IPS DF 6.9 (cell line): ENCODE data around the gene LRIT1.

Source experiments
- DNase-seq: peaks from one replicate; pipeline ENCODE4 v3.0.0-alpha.2; 2013; ENCODE audit warnings: low read depth, low spot score
- H3K27ac ChIP-seq: one replicate; pipeline ENCODE4 v1.5.1; 2013; ENCODE audit warnings: low read length, control low read depth
- H3K27me3 ChIP-seq: 2 replicates; pipeline ENCODE4 v1.6.1; 2013; ENCODE audit warnings: mild to moderate bottlenecking, low read length; ENCODE audit not compliant: control insufficient read depth, insufficient read depth
- H3K36me3 ChIP-seq: 2 replicates; pipeline ENCODE4 v1.6.1; 2013; ENCODE audit warnings: low read length; ENCODE audit not compliant: control insufficient read depth, insufficient read depth
- H3K4me1 ChIP-seq: 2 replicates; pipeline ENCODE4 v1.6.1; 2013; ENCODE audit warnings: low read length; ENCODE audit not compliant: control insufficient read depth, insufficient read depth
- H3K4me3 ChIP-seq: 2 replicates; pipeline ENCODE4 v1.5.1; 2013; ENCODE audit warnings: mild to moderate bottlenecking, low read length
- H3K9me3 ChIP-seq: 2 replicates; pipeline ENCODE4 v1.6.1; 2013; ENCODE audit warnings: low read length, inconsistent platforms; ENCODE audit not compliant: control insufficient read depth, insufficient read depth
- WGBS: extraction: QIAGEN DNeasy Blood & Tissue Kit; methylation state at CpG from one replicate; pipeline ENCODE4 v1.1.7; 2013; ENCODE audit warnings: mixed read lengths, missing lambda C conversion rate; ENCODE audit not compliant: insufficient read length, insufficient coverage; 5-methylcytosine and 5-hydroxymethylcytosine counted together

The LRIT1 gene

DNA sequence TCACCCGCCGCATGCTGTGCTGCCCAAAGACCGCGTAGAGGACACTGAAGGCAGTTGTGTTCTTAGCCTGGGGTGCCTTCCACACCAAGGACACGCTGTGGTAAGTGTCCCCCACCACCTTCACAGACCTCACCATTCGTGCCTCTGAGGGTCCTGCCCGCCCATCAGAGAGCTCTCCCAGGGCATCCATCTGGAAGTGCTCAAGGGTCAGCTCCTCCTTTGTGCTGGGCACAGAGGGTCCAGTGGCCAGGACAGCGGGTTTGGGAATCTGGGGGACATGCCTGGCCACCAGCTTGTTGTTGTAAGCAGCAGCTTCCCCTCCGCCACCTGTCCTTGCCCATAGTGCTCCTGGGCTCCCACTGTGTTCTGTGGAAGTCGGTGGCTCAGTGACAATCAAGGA, 9.0 kb downstream of the LRIT1 start:
- no peak overlapping the region for H3K27ac ChIP-seq
- no peak overlapping the region for H3K4me3 ChIP-seq
- no CpG with 5 or more reads among the region's 10 CpGs for WGBS
- no peaks in the 10 kb centered on the region; the same call in 1 of the 2 replicates for H3K27me3 ChIP-seq
- H3K36me3 ChIP-seq = no peaks in the 10 kb centered on the region
- no peaks in the 10 kb centered on the region for H3K4me1 ChIP-seq
- no peaks in the 10 kb centered on the region for H3K9me3 ChIP-seq
- DNase-seq = no peak

DNA sequence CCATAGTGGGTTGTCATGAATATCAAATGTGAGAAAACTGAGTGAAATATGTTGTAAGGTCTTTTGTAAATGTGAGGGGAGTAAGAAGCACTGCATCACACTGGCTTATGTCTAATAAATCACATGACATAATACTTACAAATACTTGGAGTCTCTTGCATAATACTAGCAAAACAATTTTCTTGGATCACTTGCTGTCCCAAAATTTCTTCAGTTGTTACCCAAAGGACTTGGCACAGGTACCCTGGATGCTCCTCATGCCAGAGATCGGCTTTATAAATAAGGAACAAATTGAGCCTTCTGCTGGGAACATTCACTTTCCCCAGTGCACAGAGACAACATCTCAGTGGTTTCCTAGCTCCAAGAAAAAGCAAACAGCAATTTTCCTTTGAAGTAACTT, 11.0 kb downstream of the LRIT1 start:
- no peak for DNase-seq
- H3K27me3 ChIP-seq = no peaks in the 10 kb centered on the region
- H3K4me3 ChIP-seq = no peak overlapping the region
- no CpG with 5 or more reads among the region's 1 CpG for WGBS
- H3K4me1 ChIP-seq = no peaks in the 10 kb centered on the region
- H3K27ac ChIP-seq = no peak overlapping the region
- H3K9me3 ChIP-seq = no peaks in the 10 kb centered on the region
- H3K36me3 ChIP-seq = no peaks in the 10 kb centered on the region

DNA sequence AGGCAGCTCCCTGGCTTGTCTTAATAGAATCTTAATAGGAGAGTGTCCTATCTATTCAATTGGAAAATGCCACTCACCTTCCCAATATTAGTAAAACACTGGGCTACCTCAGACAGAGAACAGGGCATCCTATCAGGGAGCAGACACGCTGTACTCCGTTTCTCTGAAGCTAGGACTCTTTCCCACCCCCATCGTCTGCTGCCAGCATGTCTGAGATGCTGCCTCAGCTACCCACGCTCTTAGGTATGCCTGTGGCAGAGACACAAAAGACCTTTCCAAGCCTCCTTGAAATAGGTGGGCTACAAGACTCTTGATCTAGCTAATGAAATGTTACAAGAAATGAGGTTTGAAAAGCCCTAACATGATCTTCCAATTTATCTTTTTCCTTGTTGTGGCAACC, 13.5 kb downstream of the LRIT1 start:
- Histone ChIP-seq H3K4me3 (no peak overlapping the region), H3K36me3 (no peaks in the 10 kb centered on the region), H3K27me3 (no peaks in the 10 kb centered on the region), H3K27ac (no peak overlapping the region), H3K4me1 (no peaks in the 10 kb centered on the region), H3K9me3 (no peaks in the 10 kb centered on the region)
- DNase-seq = no peak
- no CpG with 5 or more reads among the region's 4 CpGs for whole genome bisulfite sequencing

DNA sequence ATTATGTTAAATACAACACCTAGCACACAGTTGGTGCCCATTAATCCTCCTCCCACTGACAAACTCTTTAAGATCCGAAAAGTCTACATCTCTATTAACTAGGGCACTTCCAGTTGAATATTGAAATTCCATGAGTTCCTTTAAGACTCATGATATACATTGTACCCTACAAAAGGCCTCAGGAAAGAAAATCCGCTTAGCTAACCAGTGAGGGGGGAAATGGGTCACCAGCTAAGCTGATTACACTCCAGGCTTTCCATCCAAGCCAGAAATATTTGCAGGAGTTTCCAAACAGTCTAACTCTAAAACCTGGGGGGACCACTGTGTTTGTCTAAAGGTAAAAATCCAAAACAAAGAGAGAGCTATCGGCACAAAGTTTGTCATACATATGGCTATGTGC, 14.7 kb downstream of the LRIT1 start:
- DNase-seq = no peak
- H3K4me1 ChIP-seq = no peaks in the 10 kb centered on the region
- no peaks in the 10 kb centered on the region for H3K9me3 ChIP-seq
- H3K27ac ChIP-seq = no peak overlapping the region
- no CpG with 5 or more reads among the region's 3 CpGs for WGBS
- no peak overlapping the region for H3K4me3 ChIP-seq
- H3K27me3 ChIP-seq = no peaks in the 10 kb centered on the region
- H3K36me3 ChIP-seq = no peaks in the 10 kb centered on the region

DNA sequence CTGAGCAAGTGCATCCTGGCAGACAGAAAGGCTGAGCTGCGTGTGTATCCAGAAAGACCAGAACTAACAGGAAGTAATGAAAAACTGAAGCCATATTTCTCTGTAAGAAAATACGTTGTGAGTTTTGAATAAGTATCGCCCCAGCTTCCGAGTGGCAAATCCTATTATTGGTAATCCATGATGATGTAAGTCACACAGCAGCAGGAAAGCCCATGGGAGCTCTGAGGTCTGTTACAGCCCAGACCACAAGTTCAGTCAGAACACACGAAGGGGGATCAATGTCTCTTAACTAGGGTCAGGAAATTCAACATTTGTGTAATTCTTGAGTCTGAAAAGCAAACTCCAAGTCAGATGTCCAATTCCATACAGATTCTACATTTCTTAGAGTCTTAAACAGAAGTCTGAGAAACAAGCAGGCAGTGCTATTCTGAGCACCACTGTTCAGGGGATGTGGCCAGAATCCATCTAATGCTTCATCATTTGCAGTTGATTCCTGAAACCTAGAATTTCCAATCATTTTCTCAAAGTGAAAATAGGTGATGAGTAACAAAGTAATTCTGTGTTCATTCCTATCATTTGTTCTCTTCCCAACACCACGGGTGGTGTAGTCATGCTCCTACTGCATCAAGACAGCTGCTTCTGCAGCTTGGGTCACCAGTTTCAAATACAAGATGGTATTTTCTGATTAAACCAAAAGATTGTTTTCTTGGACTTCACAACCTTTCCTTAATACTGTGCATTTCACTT, 15.7 kb downstream of the LRIT1 start, which contains the start of gene LRIT2:
Gene LRIT2 (minus strand): TSS at position 118 of the 747 bp plus-strand sequence. CDS start 24 bp downstream, at position 94.
- DNase-seq = no peak
- Histone ChIP-seq H3K4me1 (no peaks in the 10 kb centered on the region), H3K4me3 (no peak within 1 kb of the TSS), H3K9me3 (no peaks in the 10 kb centered on the region), H3K36me3 (no peaks in the 10 kb centered on the region), H3K27me3 (no peaks in the 10 kb centered on the region), H3K27ac (no peak within 1 kb of the TSS)
- no CpG with 5 or more reads among the region's 6 CpGs for WGBS

DNA sequence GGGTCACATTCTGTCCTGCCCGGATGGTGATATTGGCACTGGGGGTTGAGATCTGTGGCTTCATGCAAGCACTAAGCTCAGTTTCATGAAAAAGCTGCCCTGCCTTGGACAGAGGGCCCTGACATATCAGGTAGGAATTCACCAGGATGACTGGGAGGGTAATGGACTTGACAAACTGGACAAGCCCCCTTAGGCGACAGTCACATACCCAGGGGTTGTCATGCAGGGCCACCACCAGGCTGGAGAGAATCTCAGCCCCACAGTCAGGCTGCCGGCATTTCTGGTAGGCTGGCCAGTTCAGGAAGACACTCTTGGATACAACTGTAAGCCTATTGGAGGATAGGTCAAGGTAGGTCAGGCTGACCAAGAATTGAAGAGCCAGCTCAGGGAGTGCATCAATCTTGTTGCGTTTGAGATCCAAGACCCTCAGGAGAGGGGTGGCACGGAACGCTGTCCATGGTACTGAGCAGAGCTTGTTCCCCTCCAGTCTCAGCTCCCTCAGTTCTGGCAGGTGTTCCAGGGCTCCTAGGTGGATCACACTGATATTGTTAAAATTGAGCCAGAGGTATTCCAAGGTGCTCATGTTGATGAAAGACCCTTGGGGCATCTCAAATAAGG, 16.8 kb downstream of the LRIT1 start:
- Histone ChIP-seq H3K4me3 (no peak overlapping the region), H3K36me3 (no peaks in the 10 kb centered on the region), H3K9me3 (no peaks in the 10 kb centered on the region), H3K27me3 (no peaks in the 10 kb centered on the region), H3K4me1 (no peaks in the 10 kb centered on the region), H3K27ac (no peak overlapping the region)
- no CpG with 5 or more reads among the region's 6 CpGs for WGBS
- peak; percentile 31 for DNase-seq

DNA sequence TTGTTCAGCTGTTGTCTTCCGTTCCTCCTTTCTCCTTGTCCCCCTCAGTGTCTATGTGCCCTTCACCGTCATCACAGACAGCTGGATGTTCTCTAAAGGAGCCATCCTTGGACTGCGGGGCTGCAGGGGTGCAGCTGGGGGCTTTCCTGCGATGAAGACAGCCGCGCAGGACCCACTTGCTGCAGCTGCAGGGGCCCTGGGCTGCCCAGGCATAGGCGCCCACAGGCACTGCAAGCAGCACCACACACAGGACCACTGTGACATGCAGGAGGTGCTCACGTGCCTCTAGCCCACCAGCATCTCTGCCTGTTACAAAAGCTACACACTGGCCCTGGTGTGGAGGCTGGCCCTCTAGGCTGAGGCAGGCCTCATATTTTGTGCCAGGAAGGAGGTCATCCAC, 19.4 kb downstream of the LRIT1 start:
- Histone ChIP-seq H3K36me3 (no peaks in the 10 kb centered on the region), H3K4me3 (no peak overlapping the region), H3K27me3 (no peaks in the 10 kb centered on the region), H3K9me3 (no peaks in the 10 kb centered on the region), H3K4me1 (no peaks in the 10 kb centered on the region), H3K27ac (no peak overlapping the region)
- no peak for DNase-seq
- no CpG with 5 or more reads among the region's 8 CpGs for WGBS

DNA sequence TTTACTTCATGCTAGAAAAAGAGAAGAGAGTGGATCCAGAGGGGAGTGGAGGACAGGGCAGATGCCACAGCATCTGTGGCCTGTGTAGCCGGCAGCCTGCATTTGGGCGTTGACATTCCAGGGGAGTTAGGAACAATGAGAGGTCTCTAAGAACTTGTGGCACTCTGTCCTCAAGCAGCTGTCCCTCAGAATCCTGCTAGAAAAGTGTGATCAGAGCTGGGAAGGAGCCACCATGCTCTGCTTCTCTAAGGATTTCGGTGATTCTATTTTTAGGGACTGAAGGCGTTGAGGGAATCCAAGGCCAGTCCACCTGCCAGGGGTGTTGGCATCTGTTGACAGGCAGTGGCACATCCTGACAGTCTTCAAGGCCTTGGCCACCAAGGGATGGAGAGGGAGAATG, 23.6 kb downstream of the LRIT1 start:
- DNase-seq = no peak
- WGBS = no CpG with 5 or more reads among the region's 4 CpGs
- H3K4me3 ChIP-seq = no peak overlapping the region
- peaks cover 4% of the 10 kb centered on the region for H3K4me1 ChIP-seq
- H3K27ac ChIP-seq = no peak overlapping the region
- no peaks in the 10 kb centered on the region for H3K27me3 ChIP-seq
- no peaks in the 10 kb centered on the region for H3K9me3 ChIP-seq
- no peaks in the 10 kb centered on the region for H3K36me3 ChIP-seq

DNA sequence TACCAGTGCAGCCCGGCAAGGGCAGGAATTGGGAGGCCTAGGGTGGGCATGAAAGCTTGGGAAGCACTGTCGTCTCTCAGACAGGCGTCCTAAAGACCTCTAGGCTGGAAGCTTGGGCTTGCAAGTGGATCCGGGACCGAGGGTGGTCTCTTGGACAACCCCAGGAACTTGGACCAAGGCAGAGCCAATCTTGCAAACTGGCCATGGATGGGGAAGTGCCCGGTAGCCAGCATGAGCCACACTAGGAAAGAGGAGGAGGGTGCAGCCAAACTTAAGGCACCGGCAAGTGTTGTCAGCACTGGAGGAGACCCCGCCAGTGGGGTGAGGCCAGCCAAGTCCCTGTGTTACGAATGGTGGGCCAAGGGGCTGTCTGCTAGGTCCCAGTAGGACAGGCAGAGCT, 24.5 kb downstream of the LRIT1 start:
- Histone ChIP-seq H3K9me3 (no peaks in the 10 kb centered on the region), H3K27me3 (no peaks in the 10 kb centered on the region), H3K4me3 (no peak overlapping the region), H3K4me1 (peaks cover 4% of the 10 kb centered on the region), H3K27ac (no peak overlapping the region), H3K36me3 (no peaks in the 10 kb centered on the region)
- no peak for DNase-seq
- no CpG with 5 or more reads among the region's 9 CpGs for WGBS

DNA sequence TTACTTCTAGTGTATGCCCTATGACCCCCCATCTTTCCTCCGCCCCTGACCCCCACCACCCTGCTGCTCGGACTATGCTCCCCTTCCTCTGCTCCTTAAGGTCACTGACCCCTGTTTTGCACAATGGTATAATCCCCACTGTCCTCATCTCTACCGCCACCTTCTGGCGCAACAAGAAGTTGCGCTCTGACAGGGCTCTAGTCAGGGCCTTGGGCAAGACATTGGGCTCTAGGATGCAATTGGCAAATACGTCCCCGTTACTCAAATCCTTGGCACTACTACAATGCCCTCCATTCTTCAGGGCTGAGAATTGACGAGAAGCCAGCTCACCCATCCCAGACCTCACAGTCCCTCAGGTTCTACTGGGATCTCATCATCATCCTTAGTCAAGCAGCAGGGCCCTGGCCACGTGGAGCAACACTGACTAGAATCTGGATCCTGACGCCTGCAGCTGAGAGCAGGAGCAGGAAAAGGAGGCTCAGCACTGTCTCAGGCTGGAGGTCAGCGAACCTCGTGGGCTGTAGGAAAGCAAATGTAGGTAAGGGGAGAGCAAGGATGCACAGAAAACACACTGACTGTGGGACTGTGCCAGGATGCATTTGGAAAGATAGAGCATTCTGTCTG, 26.6 kb downstream of the LRIT1 start:
- Histone ChIP-seq H3K27ac (no peak overlapping the region), H3K27me3 (no peaks in the 10 kb centered on the region), H3K4me3 (no peak overlapping the region), H3K36me3 (no peaks in the 10 kb centered on the region), H3K9me3 (no peaks in the 10 kb centered on the region), H3K4me1 (peaks cover 4% of the 10 kb centered on the region)
- no CpG with 5 or more reads among the region's 12 CpGs for WGBS
- DNase-seq = peak; percentile 60
